Neural cell (in vitro differentiated cells): ENCODE measurements around the gene CSAG3. TPM values are rescaled to one million over a fixed set of nuclear protein-coding genes. Genes with fewer than 3 reads are reported as not detected.
"Not testable (repeated sequence)": the region's sequence is repeated elsewhere in the genome, so short reads cannot be mapped to it uniquely, and the experiment has no call there.

Experiments
- H2AFZ ChIP-seq: fragments of 200-600, 300-800 bp; sonication (generic), shearing (Covaris generic); 2 replicates; pipeline ENCODE4 v1.6.0; 2014; ENCODE audit warnings: low read depth, mild to moderate bottlenecking, antibody characterized with exemption, low read length, moderate library complexity
- H3F3A ChIP-seq: fragments of 200-600 bp; shearing (Covaris generic); 2 replicates; pipeline ENCODE4 v1.6.1; 2016; ENCODE audit warnings: mild to moderate bottlenecking, moderate library complexity, mixed read lengths, antibody characterized with exemption, low read length; ENCODE audit not compliant: insufficient read depth, poor library complexity, severe bottlenecking
- H3K27ac ChIP-seq: fragments of 200-600, 300-800 bp; sonication (generic), shearing (Covaris generic); 2 replicates; pipeline ENCODE4 v1.5.1; 2014; ENCODE audit warnings: mild to moderate bottlenecking, low read length, moderate library complexity
- H3K27me3 ChIP-seq: fragments of 300-800, 200-600 bp; sonication (generic), shearing (Covaris generic); 2 replicates; pipeline ENCODE4 v1.6.0; 2014; ENCODE audit warnings: mild to moderate bottlenecking, low read depth, low read length, moderate library complexity; ENCODE audit not compliant: insufficient read depth
- H3K36me3 ChIP-seq: fragments of 300-800, 200-600 bp; sonication (generic), shearing (Covaris generic); 2 replicates; pipeline ENCODE4 v1.5.1; 2014; ENCODE audit warnings: mild to moderate bottlenecking, antibody characterized with exemption, low read length, moderate library complexity; ENCODE audit not compliant: insufficient read depth
- H3K4me2 ChIP-seq: fragments of 300-800, 200-600 bp; sonication (generic), shearing (Covaris generic); 2 replicates; pipeline ENCODE4 v1.6.0; 2014; ENCODE audit warnings: mild to moderate bottlenecking, low read length
- H3K4me3 ChIP-seq: fragments of 300-800, 200-600 bp; sonication (generic), shearing (Covaris generic); 2 replicates; pipeline ENCODE4 v1.5.1; 2014; ENCODE audit warnings: mild to moderate bottlenecking, low read length, moderate library complexity
- H3K79me2 ChIP-seq: fragments of 200-600 bp; shearing (Covaris generic); replicated peaks from 2 replicates; pipeline ENCODE4 v1.6.0; 2014; ENCODE audit warnings: mild to moderate bottlenecking, low read length, moderate library complexity; ENCODE audit not compliant: insufficient read depth
- H3K9ac ChIP-seq: fragments of 300-800, 200-600 bp; sonication (generic), shearing (Covaris generic); 2 replicates; pipeline ENCODE4 v1.6.1; 2016; ENCODE audit warnings: mild to moderate bottlenecking, low read length, mixed read lengths
- H3K9me2 ChIP-seq: fragments of 200-600 bp; shearing (Covaris generic); 2 replicates; pipeline ENCODE4 v1.6.1; 2016; ENCODE audit warnings: mild to moderate bottlenecking, low read length, mixed read lengths; ENCODE audit not compliant: insufficient read depth
- H3K9me3 ChIP-seq: fragments of 200-600, 300-800 bp; sonication (generic), shearing (Covaris generic); 2 replicates; pipeline ENCODE4 v1.6.1; 2016; ENCODE audit warnings: mild to moderate bottlenecking, mixed run types, low read length, moderate library complexity, mixed read lengths
- H4K20me1 ChIP-seq: fragments of 200-600 bp; shearing (Covaris generic); 2 replicates; pipeline ENCODE4 v1.6.1; 2016; ENCODE audit warnings: mild to moderate bottlenecking, mixed run types; ENCODE audit not compliant: insufficient read depth
- CTCF ChIP-seq: fragments of 450-650 bp; IDR thresholded peaks from 2 replicates; pipeline ENCODE4 v1.5.1; 2014; ENCODE audit warnings: antibody characterized with exemption, mild to moderate bottlenecking, moderate library complexity; ENCODE audit not compliant: poor library complexity, severe bottlenecking
- EP300 ChIP-seq: fragments of 450-650 bp; conservative IDR thresholded peaks from 2 replicates; pipeline ENCODE4 v1.6.1; 2014; ENCODE audit warnings: antibody characterized with exemption, mild to moderate bottlenecking, moderate library complexity; ENCODE audit not compliant: poor library complexity, severe bottlenecking
- EZH2 ChIP-seq: fragments of 200-600, 300-800 bp; shearing (Covaris generic), sonication (generic); IDR thresholded peaks from 2 replicates; pipeline ENCODE4 v1.6.1; 2014; ENCODE audit warnings: antibody characterized with exemption, low read length, borderline replicate concordance, mild to moderate bottlenecking; ENCODE audit not compliant: insufficient read depth, poor library complexity, severe bottlenecking
- MXI1 ChIP-seq: fragments of 450-650 bp; conservative IDR thresholded peaks from 2 replicates; pipeline ENCODE4 v1.6.1; 2014; ENCODE audit warnings: antibody characterized with exemption, mild to moderate bottlenecking; ENCODE audit not compliant: poor library complexity, severe bottlenecking
- POLR2AphosphoS5 ChIP-seq: IDR thresholded peaks from 2 replicates; pipeline ENCODE4 v1.6.1; 2012
- RAD21 ChIP-seq: fragments of 450-650 bp; conservative IDR thresholded peaks from 2 replicates; pipeline ENCODE4 v1.6.1; 2014; ENCODE audit warnings: antibody characterized with exemption, mild to moderate bottlenecking, moderate library complexity
- REST ChIP-seq: IDR thresholded peaks from 2 replicates; pipeline ENCODE4 v1.6.1; 2012; ENCODE audit warnings: borderline replicate concordance
- SMC3 ChIP-seq: fragments of 450-650 bp; conservative IDR thresholded peaks from 2 replicates; pipeline ENCODE4 v1.6.1; 2014; ENCODE audit warnings: antibody characterized with exemption, mild to moderate bottlenecking, moderate library complexity; ENCODE audit not compliant: poor library complexity
- TAF1 ChIP-seq: IDR thresholded peaks from 2 replicates; pipeline ENCODE4 v1.6.1; 2012; ENCODE audit warnings: low read depth
- polyA plus RNA-seq: library from polyadenylated mRNA; depleted of rRNA; stranded (reverse); fragments of >200 nt; gene quantifications from 2 replicates; pipeline ENCODE4 v1.2.3, GENCODE V29; 2014

CSAG3 gene
- polyA plus RNA-seq, 1 donor from 2014 or later: 1.2 TPM

- Histone ChIP-seq H4K20me1 (no peaks in the 10 kb centered on the region), H3K9me2 (no peaks in the 10 kb centered on the region), H3F3A (no peaks in the 10 kb centered on the region), H2AFZ (no peak overlapping the region), H3K36me3 (no peaks in the 10 kb centered on the region), H3K9me3 (no peaks in the 10 kb centered on the region), H3K27ac (no peak overlapping the region), H3K27me3 (no peaks in the 10 kb centered on the region), H3K4me3 (no peak overlapping the region), H3K4me2 (no peak overlapping the region), H3K9ac (no peak overlapping the region), H3K79me2 (no peaks in the 10 kb centered on the region)
- TF ChIP-seq SMC3 (no peak), CTCF (no peak), MXI1 (no peak), RAD21 (no peak), EP300 (no peak), REST (no peak), POLR2AphosphoS5 (no peak), EZH2 (no peak), TAF1 (no peak)
These were observed 23.9 kb upstream of the CSAG3 start for GRCh38 chrX:152735101-152735500.

GRCh38 chrX:152735860-152736511 lies 23.0 kb upstream of the CSAG3 start:
- Histone ChIP-seq H4K20me1 (no peaks in the 10 kb centered on the region), H3K79me2 (no peaks in the 10 kb centered on the region), H3K27ac (no peak overlapping the region), H3K9me3 (no peaks in the 10 kb centered on the region), H3K4me2 (no peak overlapping the region), H2AFZ (no peak overlapping the region), H3F3A (no peaks in the 10 kb centered on the region), H3K4me3 (no peak overlapping the region), H3K36me3 (no peaks in the 10 kb centered on the region), H3K27me3 (no peaks in the 10 kb centered on the region), H3K9ac (no peak overlapping the region), H3K9me2 (no peaks in the 10 kb centered on the region)
- TF ChIP-seq RAD21 (no peak), EP300 (no peak), CTCF (no peak), TAF1 (no peak), REST (no peak), MXI1 (no peak), EZH2 (no peak), SMC3 (no peak), POLR2AphosphoS5 (no peak)

GRCh38 chrX:152736528-152736927 lies 22.5 kb upstream of the CSAG3 start:
- not testable (repeated sequence) for H3K79me2 ChIP-seq, H4K20me1 ChIP-seq, H3F3A ChIP-seq, H2AFZ ChIP-seq, H3K36me3 ChIP-seq, H3K27ac ChIP-seq, H3K9me2 ChIP-seq, H3K27me3 ChIP-seq, H3K4me3 ChIP-seq, H3K9ac ChIP-seq, H3K9me3 ChIP-seq, H3K4me2 ChIP-seq
